Measurements from ENCODE around the gene BCL7C. TPM values are rescaled to one million over a fixed set of nuclear protein-coding genes. Genes with fewer than 3 reads are reported as not detected.

BCL7C gene
- total and polyA plus RNA-seq, 2 of the 8 experiments (the other 6 are each of a cell fraction or from before 2014, with no cell fraction given): 8.6 to 17.2 TPM

- TF ChIP-seq CHD7 (IDR thresholded peaks at IDR 0.05; ENCODE audit: insufficient replicate concordance, low read length): no peak
- TF ChIP-seq ASH2L (IDR thresholded peaks at IDR 0.05; ENCODE audit: low read length): no peak
- no peak for TF ChIP-seq TBP (IDR thresholded peaks at IDR 0.05; ENCODE audit: low read depth, low read length)
- no peak for TF ChIP-seq CEBPB (IDR thresholded peaks at IDR 0.05; ENCODE audit: low read depth, low read length)
- TF ChIP-seq TCF12 (IDR thresholded peaks at IDR 0.05; ENCODE audit: low read depth, low read length): no peak
- TF ChIP-seq NANOG (IDR thresholded peaks at IDR 0.05; ENCODE audit: insufficient read depth, low read depth, low read length, poor library complexity, severe bottlenecking): no peak
- TF ChIP-seq RFX5 (IDR thresholded peaks at IDR 0.05; ENCODE audit: borderline replicate concordance, low read depth, low read length): no peak
- TF ChIP-seq ATF2 (IDR thresholded peaks at IDR 0.05; ENCODE audit: low read length): no peak
Observed at GRCh38 chr16:30914830-30915229, 21.0 kb upstream of the BCL7C start (continued).
